GM15510 (cell line): ENCODE results near the gene EIF2S2.

Experiments
- POLR2A ChIP-seq: IDR thresholded peaks from 3 replicates; pipeline ENCODE4 v1.6.1; 2011; ENCODE audit warnings: borderline replicate concordance; ENCODE audit not compliant: insufficient read length; ENCODE audit errors: extremely low read depth

The EIF2S2 gene

DNA sequence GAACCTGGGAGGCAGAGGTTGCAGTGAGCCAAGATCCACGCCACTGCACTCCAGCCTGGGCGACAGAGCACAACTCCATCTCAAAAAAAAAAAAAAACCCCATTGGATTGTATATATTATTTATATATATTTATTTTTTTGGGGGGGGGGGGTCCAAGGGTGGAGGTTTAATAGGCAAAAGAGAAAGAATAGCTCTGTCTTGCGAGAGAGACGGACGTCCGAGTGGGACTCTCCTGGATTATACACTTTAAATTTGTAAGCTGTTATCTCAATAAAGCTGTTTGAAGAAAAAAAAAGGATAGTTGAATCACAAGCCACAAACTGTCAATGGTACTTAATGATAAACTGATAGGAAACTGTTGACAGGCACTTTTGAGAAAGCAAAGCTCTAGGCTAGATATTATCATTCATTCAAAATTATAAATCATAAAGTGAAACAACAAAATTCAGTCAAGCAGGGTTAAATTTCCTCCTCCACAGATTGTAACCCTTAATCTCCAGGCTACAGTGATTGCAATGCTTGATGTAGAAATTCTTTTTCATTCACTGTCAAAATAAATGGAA lies 20.3 kb downstream of the EIF2S2 start:
- TF ChIP-seq POLR2A, result no peak

DNA sequence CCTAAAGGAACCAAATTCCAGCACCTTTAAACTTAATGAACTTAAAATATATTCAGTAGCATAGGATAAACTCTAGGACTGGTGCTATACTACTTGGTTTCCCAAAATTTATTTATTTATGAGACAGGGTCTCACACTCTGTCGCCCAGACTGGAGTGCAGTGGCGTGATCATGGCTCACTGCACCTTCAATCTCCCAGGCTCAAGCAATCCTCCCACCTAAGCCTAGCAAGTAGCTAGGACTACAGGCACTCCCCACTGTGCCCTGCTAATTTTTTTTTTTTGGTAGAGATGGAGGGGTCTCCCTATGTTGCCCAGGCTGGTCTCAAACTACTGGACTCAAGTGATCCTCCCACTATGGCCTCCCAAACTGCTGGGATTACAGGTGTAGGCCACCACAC lies 21.4 kb downstream of the EIF2S2 start:
- no peak for TF ChIP-seq POLR2A

DNA sequence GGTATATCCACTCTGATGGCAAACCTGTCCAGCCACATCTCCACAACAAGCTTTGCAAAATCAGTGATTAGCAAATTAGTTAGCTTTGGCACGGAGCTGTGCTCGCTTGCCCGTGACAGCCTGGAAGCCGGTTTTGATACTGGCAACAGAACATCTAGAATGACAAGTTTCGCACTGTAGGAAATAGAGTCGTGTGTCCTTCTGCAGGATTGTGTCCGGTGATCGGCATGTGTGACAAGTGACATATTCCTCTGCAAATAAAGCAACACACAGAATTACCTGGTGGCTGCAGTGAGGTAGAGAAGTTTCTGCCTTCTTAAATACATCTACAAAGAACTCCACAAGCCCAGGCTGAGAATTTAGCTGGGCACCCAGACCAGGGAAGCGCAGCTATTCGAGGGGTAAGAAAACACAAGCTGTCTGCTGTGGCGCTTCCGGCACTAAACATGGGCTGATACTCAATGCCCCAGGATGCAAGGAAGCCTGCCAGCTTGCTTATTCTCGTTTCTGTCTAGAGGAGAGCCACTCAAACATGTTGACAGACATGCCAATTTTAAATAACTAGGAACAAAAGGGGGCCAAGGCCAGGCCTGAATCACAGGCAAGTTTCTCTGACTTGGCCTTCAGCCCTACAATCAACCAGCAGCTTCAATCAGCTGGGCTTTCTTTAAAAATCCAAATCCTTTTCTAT lies 22.2 kb downstream of the EIF2S2 start:
- no peak for TF ChIP-seq POLR2A

DNA sequence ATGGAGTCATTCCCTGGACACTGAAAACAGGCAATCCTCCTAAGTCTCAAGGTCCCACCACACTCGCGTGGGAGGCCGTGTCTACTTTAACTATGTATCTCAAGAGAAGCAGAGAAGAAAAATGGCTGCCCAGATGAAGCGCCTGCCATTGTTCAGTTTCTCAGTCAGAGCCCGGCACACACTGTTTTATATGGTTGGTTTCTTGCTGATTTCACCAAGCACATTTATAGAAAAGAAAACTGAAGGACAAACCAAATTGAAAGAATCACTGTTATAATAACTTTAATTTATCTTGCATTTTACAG lies 22.9 kb downstream of the EIF2S2 start:
- no peak for TF ChIP-seq POLR2A

DNA sequence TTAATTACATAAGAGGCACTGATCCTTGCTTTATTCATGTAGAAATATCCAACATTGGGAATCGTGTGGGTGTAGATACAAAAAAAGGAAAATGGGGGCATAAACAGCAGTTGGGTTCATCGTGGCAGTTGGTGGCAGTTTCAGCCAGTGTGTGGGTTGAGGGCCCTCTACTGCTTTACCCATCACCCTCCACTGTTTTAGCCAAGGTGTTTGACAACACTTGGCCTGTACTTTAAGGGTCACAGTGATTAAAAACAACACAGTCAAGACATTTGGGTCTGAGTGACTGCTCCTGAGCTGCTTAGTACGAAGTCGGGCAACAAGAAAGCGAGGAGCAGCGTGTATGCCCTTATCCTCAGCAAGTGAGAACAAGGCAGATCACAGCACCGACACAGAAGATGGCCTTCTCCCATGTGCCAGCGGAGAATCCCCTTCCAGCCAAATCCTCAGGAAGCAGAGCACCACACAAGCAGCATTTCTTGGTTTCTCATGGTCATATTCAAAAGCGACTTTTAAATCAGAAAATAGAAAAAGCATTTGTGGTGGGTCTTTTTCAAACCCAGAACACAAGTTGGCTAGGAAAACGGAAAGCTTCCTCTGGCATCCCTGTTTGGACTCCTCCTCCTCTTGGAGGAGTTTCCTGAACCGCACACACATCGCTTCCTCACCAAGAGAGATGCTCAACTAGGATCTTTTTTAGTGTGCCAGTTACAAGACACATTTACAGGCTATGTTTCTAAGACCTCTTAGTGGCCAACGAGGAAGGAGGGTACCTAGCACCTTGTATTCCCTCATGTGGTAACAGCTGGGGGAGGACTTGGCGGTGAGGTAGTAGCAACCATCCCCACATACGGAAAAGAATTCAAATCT lies 23.5 kb downstream of the EIF2S2 start:
- no peak for TF ChIP-seq POLR2A

DNA sequence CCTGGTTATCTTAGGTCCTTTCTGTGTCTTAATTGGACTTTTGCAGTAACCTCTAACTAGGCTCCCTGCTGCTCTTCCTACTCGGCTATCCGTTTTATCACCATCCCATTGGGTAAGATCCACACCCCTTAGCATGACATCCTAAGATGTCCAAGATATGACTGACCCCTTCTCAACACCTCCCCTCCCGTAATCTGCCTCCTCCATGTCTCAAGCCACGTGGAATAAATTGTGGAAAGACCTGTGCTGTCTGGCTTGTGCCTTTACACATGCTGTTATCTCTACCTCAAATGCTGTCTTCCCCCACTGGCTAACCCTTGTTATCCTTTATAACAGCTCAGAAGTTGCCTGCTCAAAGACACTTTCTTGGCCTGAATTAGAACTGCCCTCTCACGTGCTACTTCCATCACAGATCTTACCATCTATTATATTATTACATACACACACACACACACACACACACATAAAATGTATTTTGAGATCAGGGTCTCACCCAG lies 26.5 kb downstream of the EIF2S2 start:
- TF ChIP-seq POLR2A, result no peak

DNA sequence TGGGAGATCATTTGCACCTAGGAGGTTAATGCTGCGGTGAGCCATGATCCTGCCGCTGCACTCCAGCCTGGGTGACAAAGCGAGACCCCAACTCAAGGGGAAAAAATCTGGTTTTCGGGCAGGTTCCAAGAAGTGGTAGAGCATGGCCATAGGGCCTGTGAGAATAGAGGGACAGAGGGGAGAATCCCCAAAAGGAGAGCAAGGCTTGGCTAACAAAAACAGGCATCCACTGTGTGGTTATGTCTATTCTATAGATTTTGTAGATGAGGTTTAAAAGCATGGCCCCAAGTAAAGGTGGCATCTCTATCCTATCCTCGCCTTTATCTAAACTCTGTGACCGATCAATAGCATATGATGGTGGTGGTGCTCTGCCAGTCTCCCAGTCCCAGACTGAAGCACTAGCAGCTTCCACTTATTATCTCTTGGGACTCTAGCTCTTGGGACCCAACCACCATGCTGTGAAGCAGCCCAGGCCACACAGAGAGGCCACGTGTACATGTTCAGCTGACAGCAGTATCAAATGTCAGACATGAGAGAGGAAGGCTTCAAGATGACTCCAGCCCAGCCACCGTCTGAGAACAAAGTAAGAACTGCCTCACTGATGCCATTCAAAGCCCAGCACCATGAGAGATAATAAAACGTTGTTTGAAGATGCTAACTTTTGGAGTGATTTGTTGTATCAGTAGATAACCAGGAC lies 27.7 kb downstream of the EIF2S2 start:
- TF ChIP-seq POLR2A, result no peak

DNA sequence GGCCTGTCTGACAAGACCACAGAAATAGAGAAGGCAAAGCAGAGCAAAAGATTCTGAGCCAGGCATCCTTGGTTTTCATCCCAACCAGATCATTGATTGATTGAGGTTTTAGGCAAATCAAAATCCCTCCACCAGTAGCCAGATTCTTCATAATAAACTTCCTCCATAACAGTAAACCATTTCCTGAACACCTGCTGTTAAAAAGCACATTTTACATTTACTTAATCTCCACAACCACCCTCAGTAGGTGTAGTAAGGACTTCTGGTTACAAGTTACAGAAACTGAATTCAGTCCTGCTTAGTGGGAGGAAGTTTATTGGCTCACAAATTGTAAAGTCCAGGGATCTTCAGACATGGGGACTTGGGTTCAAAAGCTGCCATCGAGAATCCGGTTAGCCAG lies 28.3 kb downstream of the EIF2S2 start:
- no peak for TF ChIP-seq POLR2A

DNA sequence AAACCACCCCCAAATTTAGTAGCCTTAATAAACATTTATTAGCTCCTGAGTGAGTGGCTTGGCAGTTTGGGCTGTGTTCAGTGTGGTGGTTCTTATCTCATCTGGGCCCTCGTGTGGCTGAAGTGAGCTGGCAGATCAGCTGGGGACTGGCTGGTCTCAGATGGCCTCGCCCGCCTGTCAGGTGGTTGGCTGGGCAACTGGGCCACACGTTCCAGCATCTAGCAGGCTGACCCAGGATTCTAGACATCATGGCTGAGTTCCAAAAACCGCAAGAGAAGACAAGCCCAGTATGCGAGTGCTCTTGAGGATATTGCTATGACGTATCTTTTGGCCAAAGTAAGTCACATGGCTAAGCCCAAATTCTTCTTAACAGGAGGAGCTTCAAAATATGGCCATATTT lies 28.9 kb downstream of the EIF2S2 start:
- no peak for TF ChIP-seq POLR2A

DNA sequence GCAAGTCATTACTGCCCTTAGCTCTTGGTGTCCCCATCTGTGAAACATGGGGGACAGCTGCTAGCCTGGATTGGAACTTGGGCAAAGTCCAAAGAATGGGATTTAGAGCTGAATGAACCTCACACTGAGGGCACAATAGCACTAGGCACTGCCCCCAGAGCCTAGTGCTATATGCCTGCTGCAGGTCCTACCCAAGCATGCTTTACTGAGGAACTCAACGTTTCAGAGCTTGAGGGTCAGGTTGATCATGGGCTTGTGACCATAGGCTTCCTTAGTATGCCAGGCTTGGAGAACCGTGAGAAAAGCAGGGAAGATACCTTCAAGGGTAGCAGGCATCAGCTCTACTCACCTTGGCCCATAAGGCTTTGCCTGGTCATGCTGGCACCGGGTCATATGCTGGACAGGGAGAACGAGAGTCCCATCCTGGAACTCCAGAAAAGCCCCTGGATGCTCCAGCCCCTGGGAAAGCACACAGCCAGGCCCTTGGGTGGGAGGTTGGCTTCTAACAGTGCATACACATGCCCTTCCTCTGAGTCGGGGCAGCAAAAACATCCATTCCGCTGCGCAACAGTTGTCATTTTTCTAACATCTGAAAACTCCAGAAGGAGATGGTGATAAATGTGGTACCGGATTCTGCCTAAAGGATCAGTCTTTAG lies 29.7 kb downstream of the EIF2S2 start:
- no peak for TF ChIP-seq POLR2A

DNA sequence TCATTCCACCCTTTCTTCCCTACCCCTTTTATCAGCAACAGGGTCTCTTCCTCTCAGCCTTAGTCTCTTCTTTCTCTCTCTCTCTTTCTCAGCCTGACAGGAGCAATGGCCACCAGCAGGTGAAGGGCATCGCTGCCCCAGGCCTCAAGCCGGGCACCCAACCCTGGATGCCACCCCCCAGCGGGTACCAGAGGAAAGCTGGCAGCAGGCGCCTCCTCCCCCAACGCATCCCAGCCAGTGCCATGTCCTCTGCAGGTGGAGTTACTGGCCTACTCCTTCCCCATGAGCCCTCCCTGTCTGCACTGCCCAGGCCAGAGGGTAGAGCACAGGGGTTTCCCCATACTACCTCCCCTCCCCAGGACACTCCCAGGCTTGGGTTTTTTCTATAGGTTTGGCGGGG lies 32.2 kb downstream of the EIF2S2 start:
- TF ChIP-seq POLR2A, result no peak

DNA sequence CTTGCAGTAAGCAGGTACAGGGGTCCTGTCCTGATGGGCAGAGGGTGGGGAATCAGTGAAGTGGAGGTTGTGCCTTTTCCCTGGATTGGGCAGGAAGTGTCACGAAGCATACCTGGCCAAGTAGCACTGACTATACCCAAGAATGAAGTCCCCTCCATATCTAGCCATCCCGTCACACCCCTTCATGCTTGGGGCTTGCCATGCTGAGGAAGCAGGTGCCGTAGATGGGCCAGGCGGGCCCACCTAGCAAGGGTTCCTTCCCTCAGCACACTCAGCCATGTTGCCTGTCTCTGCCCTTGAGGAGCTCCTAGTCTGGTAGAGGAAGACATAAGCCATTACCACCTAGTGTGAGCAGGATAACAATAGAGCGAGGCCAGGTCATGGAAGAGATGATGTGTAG lies 33.5 kb downstream of the EIF2S2 start:
- TF ChIP-seq POLR2A, result no peak

DNA sequence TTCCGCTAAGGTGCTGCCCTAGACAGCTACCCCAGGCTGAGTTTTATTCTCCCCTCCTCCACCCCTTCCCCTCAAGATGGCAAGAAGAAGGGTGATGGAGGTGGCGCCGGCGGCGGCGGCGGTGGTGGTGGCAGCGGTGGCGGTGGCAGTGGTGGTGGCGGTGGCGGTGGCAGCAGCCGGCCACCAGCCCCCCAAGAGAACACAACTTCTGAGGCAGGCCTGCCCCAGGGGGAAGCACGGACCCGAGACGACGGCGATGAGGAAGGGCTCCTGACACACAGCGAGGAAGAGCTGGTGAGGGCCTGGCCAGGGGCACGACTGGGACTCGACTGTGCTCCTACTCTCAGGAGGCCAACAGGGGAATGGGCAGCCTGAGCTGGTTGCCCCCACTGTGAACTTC lies 35.1 kb downstream of the EIF2S2 start:
- no peak for TF ChIP-seq POLR2A

DNA sequence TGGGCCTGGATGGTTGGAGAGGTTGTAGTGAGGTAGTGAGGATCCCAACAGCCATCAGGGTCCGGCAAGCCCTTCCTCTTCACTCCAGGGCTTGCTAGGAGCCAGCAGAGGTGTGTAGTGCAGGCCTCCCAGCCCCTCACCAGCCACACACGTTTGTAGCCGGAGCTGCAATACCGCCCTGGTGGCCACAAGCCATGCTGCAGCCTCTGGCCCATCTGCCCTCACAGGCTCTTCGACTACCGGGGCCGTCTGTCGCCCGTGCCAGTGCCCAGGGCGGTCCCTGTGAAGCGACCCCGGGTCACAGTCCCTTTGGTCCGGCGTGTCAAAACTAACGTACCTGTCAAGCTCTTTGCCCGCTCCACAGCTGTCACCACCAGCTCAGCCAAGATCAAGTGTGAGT lies 36.4 kb downstream of the EIF2S2 start:
- TF ChIP-seq POLR2A, result no peak
